Daoy (cell line): ENCODE data around the gene DSN1. TPM values are rescaled to one million over a fixed set of nuclear protein-coding genes. Genes with fewer than 3 reads are reported as not detected.

Source experiments
- total RNA-seq: library from RNA; depleted of rRNA; stranded (reverse); fragments of >200 nt; shearing (Covaris generic); gene quantifications from 2 replicates; pipeline ENCODE4 v1.2.3, GENCODE V29; 2014; rRNA removed

DSN1 gene
- total RNA-seq, 1 experiment from 2014 or later = 37.7 TPM

Other genes with a start within 250 kb of the DSN1 start
- gene MYL9, start 232.2 kb downstream of the DSN1 start, total RNA-seq = 15.1 and 29.0 TPM in 2 replicates
- gene TGIF2, start 200.2 kb downstream of the DSN1 start, total RNA-seq = 22.0 and 27.7 TPM in 2 replicates
- gene RAB5IF, start 168.0 kb downstream of the DSN1 start, total RNA-seq = 179 and 184 TPM in 2 replicates
- not detected in 2 replicates for gene SLA2, start 127.6 kb downstream of the DSN1 start, total RNA-seq
- 6.0 and 9.9 TPM in 2 replicates for gene NDRG3, start 27.7 kb downstream of the DSN1 start, total RNA-seq
- gene TLDC2, start 102.4 kb upstream of the DSN1 start, total RNA-seq = not detected in 2 replicates
- gene SAMHD1, start 177.9 kb upstream of the DSN1 start, total RNA-seq = 12.7 and 18.3 TPM in 2 replicates